ENCODE measurements around the gene DENR.

DNA sequence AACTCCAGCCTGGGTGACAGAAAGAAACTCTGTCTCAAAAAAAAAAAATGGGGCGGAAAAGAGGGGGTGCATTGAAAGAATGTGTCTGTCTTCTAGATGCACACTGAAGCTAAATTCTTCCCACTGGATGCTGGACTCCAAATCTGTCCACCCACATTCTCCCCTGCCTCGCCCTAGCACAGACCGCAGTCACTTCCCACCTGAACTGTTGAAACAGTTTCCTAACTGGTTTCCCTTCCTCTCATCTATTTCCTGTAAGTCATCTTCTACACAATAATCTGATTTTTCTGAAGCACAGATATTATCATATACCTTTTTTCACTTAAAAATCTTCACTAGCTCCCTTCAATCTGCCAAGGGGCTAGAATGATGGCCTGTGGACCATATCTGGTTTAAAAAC is 20.5 kb upstream of the DENR start:
- TF ChIP-seq POLR2A (IDR thresholded peaks at IDR 0.05; ENCODE audit: low read depth, low read length) (no peak), TAF1 (IDR thresholded peaks at IDR 0.05; ENCODE audit: borderline replicate concordance, low read depth, low read length) (no peak)

Measured in GM12892 (cell line).